Mesenteric fat pad (tissue), 1 donor: ENCODE data around the gene NOLC1. TPM values are rescaled to one million over a fixed set of nuclear protein-coding genes. Genes with fewer than 3 reads are reported as not detected.
"Not testable (repeated sequence)": the region's sequence is repeated elsewhere in the genome, so short reads cannot be mapped to it uniquely, and the experiment has no call there.

ENCODE experiments used
- DNase-seq: peaks from one replicate; pipeline ENCODE4 v3.0.0-alpha.2; 2020; ENCODE audit warnings: low spot score
- total RNA-seq: library from RNA; stranded (reverse); fragmentation: NEBNext Ultra II Directional; extraction: Animal tissue kit (Norgen Biotek cat#: 25700); gene quantifications from one replicate; pipeline ENCODE4 v1.2.1, GENCODE V29; 2021
- donor health status: DM: yes; HTN: yes; CAD: no.

Gene NOLC1
- total RNA-seq, 1 donor from 2014 or later, result 50.2 TPM

DNA sequence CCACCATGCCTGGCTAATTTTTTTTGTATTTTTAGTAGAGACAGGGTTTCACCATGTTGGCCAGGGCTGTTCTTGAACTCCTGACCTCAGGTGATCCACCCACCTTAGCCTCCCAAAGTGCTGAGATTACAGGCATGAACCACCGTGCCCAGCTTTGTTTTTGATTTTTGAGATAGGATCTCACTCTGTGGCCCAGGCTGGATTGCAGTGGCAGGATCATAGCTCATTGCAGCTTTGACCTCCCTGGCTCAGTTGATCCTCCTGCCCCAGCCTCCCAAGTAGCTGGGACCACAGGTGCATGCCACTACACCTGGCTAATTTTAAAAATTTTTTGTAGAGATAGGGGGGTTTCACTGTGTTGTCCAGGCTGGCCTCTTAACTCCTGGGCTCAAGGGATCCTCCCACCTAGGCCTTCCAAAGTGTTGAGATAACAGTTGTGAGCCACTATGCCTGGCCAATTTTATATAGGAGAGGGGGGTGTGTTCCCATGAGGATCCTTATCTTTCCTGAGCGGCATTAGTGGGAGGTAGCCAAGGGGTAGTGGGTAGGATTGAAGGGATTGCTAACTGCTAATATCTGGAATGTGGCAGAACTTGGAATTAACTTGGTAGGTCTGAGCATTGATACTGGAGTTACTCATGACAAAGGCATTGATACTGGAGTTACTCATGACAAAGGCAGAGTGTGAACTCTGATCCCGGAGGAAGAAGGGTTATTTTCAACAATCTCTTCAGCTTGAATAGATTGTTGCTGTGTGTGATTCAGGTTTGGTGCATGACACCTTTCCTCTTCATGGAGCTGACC is 1.0 kb upstream of the NOLC1 start:
- DNase-seq, result no peak

- no peak for DNase-seq
Observed at GRCh38 chr10:102152545-102152890, 329 bp downstream of the NOLC1 start.

DNA sequence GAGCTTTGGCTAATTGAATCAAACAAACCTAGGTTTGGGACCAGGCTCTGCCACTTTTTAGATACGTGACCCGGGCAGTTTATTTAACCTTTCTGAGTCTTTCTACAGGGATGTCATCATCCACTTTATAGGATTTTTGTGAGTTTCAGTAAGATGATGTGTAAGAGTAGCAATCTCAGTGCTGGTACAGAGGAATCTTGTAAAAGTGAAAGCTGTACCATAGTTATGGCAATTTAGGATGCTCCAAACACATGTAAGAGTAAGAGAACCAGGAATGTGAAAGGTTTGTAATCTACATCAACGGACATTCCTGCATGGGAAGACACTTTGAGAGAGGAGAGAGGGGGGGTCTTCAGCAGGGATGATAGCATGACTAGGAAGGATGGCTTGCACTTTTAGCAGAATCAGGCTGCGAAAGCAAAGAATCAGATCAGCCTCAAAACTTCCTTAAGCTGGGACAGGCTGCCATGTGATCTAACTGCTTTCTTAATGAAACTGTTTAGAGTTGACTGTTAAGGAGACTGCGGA is 968 bp downstream of the NOLC1 start:
- DNase-seq, result no peak

DNA sequence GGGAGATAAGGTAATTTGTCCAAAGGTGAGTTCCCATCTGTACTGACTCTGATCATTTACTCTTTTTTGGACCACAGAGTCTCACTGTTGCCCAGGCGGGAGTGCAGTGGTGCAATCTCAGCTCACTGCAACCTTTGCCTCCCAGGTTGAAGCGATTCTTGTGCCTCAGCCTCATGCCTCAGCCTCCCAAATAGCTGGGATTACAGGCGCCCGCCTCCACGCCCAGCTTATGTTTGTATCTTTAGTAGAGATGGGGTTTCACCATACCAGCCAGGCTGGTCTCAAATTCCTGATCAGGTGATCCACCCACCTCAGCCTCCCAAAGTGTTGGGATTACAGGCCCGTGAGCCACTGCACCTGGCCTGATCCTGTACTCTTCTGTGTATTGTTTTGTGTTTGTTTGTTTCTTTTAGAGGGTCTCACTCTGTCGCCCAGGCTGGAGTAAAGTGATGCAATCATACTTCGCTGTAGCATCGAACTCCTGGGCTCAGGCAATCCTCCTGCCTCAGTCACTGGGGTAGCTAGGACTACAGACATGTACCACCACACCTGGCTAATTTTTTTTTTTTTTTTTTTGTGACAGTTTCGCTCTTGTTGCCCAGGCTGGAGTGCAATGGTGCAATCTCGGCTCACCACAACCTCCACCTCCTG is 2.4 kb downstream of the NOLC1 start:
- DNase-seq, result no peak

GRCh38 chr10:102157224-102157623 is 5.0 kb downstream of the NOLC1 start:
- no peak for DNase-seq

DNA sequence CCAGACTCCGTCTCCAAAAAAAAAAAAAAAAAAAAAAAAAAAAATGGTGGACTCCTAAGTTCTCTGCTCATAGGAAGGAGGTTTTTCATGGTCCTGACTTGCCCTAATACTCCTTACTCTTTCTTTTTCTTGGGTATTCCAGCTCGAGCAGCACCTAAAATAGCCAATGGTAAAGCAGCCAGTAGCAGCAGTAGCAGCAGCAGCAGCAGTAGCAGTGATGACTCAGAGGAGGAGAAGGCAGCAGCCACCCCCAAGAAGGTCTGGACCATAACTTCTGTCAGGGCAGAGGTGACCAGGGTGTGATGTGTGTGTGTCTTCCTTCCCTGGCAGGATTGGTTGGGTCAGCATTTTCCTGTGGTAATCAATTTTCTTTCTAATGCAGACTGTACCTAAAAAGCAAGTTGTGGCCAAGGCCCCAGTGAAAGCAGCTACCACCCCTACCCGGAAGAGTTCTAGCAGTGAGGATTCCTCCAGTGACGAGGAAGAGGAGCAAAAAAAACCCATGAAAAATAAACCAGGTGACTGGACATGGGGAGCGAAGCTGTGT is 6.9 kb downstream of the NOLC1 start:
- DNase-seq, result no peak

GRCh38 chr10:102159831-102160230 is 7.6 kb downstream of the NOLC1 start:
- DNase-seq, result no peak

DNA sequence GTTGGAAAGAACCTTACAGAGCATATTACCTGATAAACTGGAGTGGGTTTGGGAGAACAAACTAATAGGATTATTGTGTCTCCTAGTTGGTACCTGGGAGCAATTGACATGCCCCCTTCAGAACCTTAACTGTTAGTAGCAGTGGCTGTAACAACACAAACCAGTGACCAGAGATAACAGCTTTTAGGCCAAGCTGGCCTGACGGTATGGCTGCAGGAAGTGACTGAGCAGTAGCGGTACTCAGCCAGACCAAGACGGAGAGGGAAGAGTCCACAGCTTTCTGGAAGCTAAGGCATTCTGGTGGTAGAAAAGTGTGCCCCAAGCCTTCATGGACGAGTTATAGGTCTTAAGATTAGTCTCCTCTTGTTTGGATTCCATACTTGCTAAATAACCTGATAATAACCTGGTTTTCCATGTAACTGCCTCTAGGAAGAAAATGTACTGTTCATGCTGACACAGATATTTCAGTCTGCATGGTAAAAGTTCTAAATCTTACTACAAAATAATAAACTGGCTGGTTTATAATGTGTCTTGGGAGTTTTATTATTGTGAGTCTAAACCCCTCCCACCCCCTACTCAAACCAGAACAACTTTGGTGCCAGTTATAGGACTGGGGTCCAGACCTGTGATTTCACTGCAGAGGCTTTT is 11.3 kb downstream of the NOLC1 start:
- DNase-seq, result no peak

- DNase-seq, result no peak
Observed at GRCh38 chr10:102167861-102168260, 15.7 kb downstream of the NOLC1 start.

DNA sequence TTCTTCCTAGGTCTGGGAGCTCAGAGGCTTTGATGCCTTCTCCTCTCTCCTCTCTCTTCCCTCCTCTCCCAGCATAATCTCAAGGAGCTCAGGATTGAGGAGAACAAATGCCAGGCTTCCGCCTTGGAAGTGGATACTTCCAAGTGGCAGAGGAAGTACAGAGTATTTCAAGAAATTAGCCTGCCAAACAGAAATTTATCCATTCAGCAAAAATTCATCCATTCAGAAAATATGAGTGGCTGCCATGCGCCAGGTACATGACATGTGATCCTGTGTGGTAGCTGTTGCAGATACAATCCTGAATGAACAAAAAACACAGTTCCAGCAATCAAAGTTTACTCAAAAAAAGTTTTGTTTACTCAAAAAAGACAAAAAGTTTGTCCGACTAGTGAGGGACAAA is 18.4 kb downstream of the NOLC1 start:
- DNase-seq, result no peak

DNA sequence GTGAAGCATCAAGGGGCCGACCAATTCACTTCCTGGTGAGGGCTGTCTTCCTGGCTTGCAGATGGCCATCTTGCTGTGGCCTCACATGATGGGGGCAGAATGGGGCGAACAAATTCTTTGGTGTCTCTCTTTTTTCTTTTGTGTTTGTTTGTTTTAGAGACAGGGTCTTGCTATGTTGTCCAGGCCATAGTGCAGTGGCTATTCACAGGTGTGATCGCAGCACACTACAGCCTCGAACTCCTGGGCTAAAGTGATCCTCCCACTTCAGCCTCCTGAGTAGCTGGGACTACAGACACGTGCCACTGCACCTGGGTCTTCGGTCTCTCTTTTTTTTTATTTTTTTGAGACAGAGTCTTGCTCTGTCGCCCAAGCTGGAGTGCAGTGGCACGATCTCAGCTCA is 20.1 kb downstream of the NOLC1 start:
- no peak for DNase-seq

DNA sequence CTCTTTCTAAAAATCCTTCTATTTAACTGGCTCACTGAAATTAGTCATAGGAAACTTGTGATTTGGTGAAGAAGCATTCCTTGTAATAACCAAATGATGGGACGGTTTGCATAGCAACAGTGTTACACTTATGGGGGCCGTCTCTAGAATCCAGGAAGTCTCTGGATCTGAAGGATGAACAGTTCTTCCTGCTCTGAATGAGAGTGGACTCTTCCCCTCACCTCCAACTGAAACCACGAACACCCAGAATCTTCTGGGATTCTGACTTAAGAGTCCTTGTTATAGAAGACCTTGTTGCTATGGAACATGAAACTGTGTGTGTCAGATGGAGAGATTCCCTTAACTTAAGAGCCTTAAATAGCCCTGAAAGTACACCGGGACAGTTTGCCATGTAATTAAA is 23.2 kb downstream of the NOLC1 start:
- DNase-seq, result no peak

- no peak for DNase-seq
Observed at GRCh38 chr10:102184606-102185005, 32.4 kb downstream of the NOLC1 start.

- DNase-seq, result no peak
Observed at GRCh38 chr10:102185272-102185671, 33.1 kb downstream of the NOLC1 start.

DNA sequence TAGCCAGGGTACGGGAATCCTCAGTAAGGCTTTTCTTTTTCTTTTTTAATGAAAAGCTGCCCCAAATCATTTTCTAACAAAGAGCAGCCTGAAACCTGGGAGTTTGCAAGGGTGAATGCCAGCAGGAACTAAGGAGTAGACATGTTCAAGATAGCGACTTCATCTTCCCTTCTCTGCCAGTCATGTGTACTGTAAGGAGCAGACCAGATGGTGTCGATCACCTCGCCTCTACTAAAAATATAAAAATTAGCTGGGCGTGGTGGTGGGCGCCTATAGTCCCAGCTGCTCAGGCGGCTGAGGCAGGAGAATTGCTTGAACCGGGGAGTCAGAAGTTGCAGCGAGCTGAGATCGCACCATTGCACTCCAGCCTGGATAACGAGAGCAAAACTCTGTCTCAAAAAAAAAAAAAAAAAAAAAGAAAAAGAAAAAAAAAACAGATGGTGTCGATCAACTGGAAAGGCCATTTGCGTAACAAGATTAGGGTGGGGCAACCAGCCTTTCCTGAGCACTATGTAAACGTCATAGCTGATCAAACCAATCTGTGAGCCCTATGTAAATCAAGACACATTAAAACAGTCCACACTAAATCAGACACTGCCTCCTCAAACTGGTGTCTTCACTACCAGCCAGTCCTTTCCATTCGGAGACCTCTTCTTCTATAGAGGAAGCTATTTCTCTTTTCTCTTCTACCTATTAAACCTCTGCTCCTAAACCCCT is 33.8 kb downstream of the NOLC1 start:
- DNase-seq, result no peak

DNA sequence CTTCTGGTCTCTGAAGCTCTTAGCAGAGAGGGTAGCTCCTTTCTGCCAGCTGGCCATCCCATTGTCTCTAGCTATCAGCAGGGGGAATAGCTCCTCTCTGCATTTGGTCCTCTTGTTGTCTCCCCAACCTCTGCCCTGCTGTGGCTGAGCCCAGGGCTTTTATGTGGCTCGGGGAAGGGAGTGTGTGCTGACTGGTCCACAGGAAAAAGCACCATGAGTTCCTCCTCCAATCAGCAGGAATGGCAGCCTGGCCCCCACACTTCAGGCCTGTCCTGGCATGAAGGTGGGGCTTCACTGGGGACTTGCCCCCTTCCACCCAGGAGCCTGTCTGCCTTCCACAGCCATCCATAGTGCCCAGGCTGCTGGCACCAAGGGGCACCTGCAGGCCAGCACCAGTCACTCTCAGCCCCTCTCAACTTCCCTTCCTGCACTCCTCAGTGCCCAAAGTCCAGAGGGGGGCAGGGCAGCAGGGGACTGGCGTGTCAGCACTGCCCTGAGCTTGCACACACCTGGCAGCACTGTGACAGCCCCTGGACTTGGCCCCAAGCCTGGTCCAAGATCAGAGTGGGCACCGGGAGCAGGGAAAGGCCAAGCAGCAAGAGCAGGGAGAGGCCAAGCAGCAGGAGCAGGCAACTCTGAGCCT is 36.2 kb downstream of the NOLC1 start:
- DNase-seq, result no peak

GRCh38 chr10:102188941-102189898 is 37.0 kb downstream of the NOLC1 start:
- DNase-seq, result not testable (repeated sequence)

- DNase-seq, result no peak
Observed at GRCh38 chr10:102191956-102192355, 39.8 kb downstream of the NOLC1 start.

GRCh38 chr10:102195296-102195870 is 43.2 kb downstream of the NOLC1 start:
- no peak for DNase-seq
